ENCODE measurements around the gene SQOR.

DNA sequence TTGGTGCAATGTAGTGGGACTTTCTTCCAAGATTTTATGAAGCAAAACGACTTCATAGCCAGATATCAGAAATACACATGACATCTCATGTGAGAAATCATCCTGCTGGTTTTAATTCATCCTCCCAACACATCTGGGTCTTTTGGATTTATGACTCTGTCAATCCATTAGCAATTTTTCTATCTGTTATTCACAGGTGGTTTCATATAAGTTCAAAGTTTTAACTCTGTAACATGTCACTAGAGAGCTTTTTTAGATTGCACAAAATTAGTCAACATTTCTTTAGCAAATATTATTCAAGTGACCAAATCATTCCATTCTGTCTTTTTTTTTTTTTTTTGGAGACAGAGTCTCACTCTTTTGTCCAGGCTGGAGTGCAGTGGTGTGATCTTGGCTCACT lies 30.4 kb downstream of the SQOR start:
- TF ChIP-seq, protein P1, sequence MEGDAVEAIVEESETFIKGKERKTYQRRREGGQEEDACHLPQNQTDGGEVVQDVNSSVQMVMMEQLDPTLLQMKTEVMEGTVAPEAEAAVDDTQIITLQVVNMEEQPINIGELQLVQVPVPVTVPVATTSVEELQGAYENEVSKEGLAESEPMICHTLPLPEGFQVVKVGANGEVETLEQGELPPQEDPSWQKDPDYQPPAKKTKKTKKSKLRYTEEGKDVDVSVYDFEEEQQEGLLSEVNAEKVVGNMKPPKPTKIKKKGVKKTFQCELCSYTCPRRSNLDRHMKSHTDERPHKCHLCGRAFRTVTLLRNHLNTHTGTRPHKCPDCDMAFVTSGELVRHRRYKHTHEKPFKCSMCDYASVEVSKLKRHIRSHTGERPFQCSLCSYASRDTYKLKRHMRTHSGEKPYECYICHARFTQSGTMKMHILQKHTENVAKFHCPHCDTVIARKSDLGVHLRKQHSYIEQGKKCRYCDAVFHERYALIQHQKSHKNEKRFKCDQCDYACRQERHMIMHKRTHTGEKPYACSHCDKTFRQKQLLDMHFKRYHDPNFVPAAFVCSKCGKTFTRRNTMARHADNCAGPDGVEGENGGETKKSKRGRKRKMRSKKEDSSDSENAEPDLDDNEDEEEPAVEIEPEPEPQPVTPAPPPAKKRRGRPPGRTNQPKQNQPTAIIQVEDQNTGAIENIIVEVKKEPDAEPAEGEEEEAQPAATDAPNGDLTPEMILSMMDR (IDR thresholded peaks at IDR 0.05 in 8 of 11, conservative IDR thresholded peaks at IDR 0.05 in 3 of 11) = no peak
- no peak for TF ChIP-seq POLR2A (IDR thresholded peaks at IDR 0.05)

Measured in spleen (tissue), 7 donors.